H4 (cell line): ENCODE results near the gene FBLL1. TPM values are rescaled to one million over a fixed set of nuclear protein-coding genes. Genes with fewer than 3 reads are reported as not detected.
"Not testable (repeated sequence)": the region's sequence is repeated elsewhere in the genome, so short reads cannot be mapped to it uniquely, and the experiment has no call there.

ENCODE experiments used
- DNase-seq: peaks from one replicate; pipeline ENCODE4 v3.0.0-alpha.2; 2015; ENCODE audit warnings: low spot score
- total RNA-seq: library from RNA; depleted of rRNA; stranded (reverse); fragments of >200 nt; shearing (Covaris generic); gene quantifications from 2 replicates; pipeline ENCODE4 v1.2.3, GENCODE V29; 2014; rRNA removed

Gene FBLL1
- total RNA-seq = 0.55 TPM in 1 of 2 replicates, not detected in the other

- no peak for DNase-seq
These were observed at the start of gene FBLL1 for GRCh38 chr5:168528521-168529373. TSS of gene FBLL1 (plus strand) at chr5:168529305. CDS start at chr5:168529505, 200 bp downstream.

GRCh38 chr5:168480601-168481000, 48.5 kb upstream of the FBLL1 start:
- no peak for DNase-seq

- no peak for DNase-seq
These were observed 47.7 kb upstream of the FBLL1 start for GRCh38 chr5:168481330-168481788.

GRCh38 chr5:168482361-168482760, 46.7 kb upstream of the FBLL1 start:
- no peak for DNase-seq

- peak; percentile 90 for DNase-seq
These were observed 42.8 kb upstream of the FBLL1 start, which contains the start of gene RARS1 for GRCh38 chr5:168486136-168486879. TSS of gene RARS1 (plus strand) at chr5:168486471. CDS start at chr5:168486499, 28 bp downstream.

GRCh38 chr5:168489059-168489458, 40.0 kb upstream of the FBLL1 start:
- DNase-seq = no peak

- DNase-seq = no peak
These were observed 35.0 kb upstream of the FBLL1 start for GRCh38 chr5:168494057-168494555.

GRCh38 chr5:168502563-168503237, 26.4 kb upstream of the FBLL1 start:
- no peak for DNase-seq

GRCh38 chr5:168513861-168514428, 15.2 kb upstream of the FBLL1 start:
- no peak for DNase-seq

- DNase-seq = no peak
These were observed 3.2 kb upstream of the FBLL1 start for GRCh38 chr5:168525856-168526255.

- DNase-seq = no peak
These were observed 1.3 kb upstream of the FBLL1 start for GRCh38 chr5:168527756-168528295.

GRCh38 chr5:168529374-168530234, 499 bp downstream of the FBLL1 start:
- DNase-seq = no peak

GRCh38 chr5:168530621-168531150, 1.6 kb downstream of the FBLL1 start:
- DNase-seq = no peak

- DNase-seq = no peak
These were observed 2.1 kb downstream of the FBLL1 start for GRCh38 chr5:168531191-168531590.

- no peak for DNase-seq
These were observed 3.1 kb downstream of the FBLL1 start for GRCh38 chr5:168531987-168532864.

- not testable (repeated sequence) for DNase-seq
These were observed 5.2 kb downstream of the FBLL1 start for GRCh38 chr5:168534351-168534750.

- no peak for DNase-seq
These were observed 8.1 kb downstream of the FBLL1 start for GRCh38 chr5:168537176-168537575.

- no peak for DNase-seq
These were observed 20.4 kb downstream of the FBLL1 start for GRCh38 chr5:168549554-168549953.

GRCh38 chr5:168550656-168551055, 21.6 kb downstream of the FBLL1 start:
- no peak for DNase-seq
